NT2/D1 (cell line): ENCODE measurements around the gene INO80.

Experiments
- SUZ12 ChIP-seq: IDR thresholded peaks from 2 replicates; pipeline ENCODE4 v1.6.1; 2011; ENCODE audit not compliant: insufficient read length, insufficient read depth; ENCODE audit errors: extremely low read depth
- YY1 ChIP-seq: IDR thresholded peaks from 2 replicates; pipeline ENCODE4 v1.6.1; 2011; ENCODE audit not compliant: insufficient read length, insufficient read depth
- ZNF274 ChIP-seq: IDR thresholded peaks from 2 replicates; pipeline ENCODE4 v1.6.1; 2011; ENCODE audit warnings: mild to moderate bottlenecking, low read depth, low read length

DNA sequence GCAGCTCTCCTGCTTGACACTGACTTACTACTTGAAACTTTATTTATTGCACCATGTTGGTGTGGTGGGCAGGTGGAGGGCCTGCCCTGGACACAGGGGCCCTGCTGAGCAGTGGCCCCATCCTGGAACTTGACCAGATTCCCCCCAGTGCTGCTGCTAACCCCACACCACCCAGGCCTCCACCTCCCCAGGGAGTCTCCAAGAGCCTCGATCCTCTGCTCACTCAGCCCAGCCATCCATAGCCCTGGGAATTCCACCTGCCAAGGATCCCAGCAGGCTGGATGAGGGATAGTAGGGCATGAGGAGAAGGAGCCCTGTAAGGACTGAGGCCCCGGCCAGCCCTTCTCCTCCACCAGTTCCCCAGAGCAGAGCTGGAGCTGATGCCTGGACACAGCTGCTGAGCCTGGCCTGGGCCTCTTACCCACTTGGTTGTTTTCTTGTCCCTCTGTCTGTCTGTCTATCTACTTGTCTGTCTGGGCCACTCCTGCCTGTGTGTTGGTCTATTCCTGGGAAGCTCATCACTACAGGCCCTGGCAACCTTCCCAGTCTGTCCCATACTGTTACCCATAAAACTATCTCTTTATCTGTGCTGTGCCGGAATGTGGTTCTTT lies 160.0 kb downstream of the INO80 start:
- TF ChIP-seq YY1 (no peak), ZNF274 (no peak), SUZ12 (no peak)
